HEK293 (cell line): ENCODE measurements around the gene KIAA0232.
"Not testable (repeated sequence)": the region's sequence is repeated elsewhere in the genome, so short reads cannot be mapped to it uniquely, and the experiment has no call there.

Experiments used
- CTCF ChIA-PET: fragments of 350-600 bp; formaldehyde crosslinking; extraction: SDS; loops from one replicate; lab custom pipeline; 2021; ENCODE audit warnings: antibody characterized with exemption; lab: Yijun Ruan, JAX
- POLR2A ChIA-PET: fragments of 300-600 bp; formaldehyde crosslinking; extraction: SDS; loops from one replicate; lab custom pipeline; 2020; ENCODE audit warnings: antibody characterized with exemption, inconsistent platforms; lab: Yijun Ruan, JAX
- H3K27ac ChIP-seq: fragments of 200-500 bp; sonication (Bioruptor generic); 2 replicates; pipeline ENCODE4 v1.5.1; 2014; ENCODE audit warnings: low read depth, low read length, control low read depth, inconsistent platforms; ENCODE audit errors: extremely low read depth
- H3K36me3 ChIP-seq, 2 experiments: fragments of 200-500 bp in 1 of 2; sonication (Bioruptor generic) in 1 of 2; 1 replicate in 1 of 2; 2 replicates in 1 of 2; pipeline ENCODE4 v1.5.1; 2014 to 2017; ENCODE audit warnings: inconsistent platforms in 2 of 2, low read length in 2 of 2; ENCODE audit not compliant: control insufficient read depth in 2 of 2, insufficient read depth in 1 of 2
- H3K4me1 ChIP-seq: fragments of 200-500 bp; sonication (Bioruptor generic); 2 replicates; pipeline ENCODE4 v1.5.1; 2014; ENCODE audit warnings: mild to moderate bottlenecking, low read length, inconsistent platforms; ENCODE audit not compliant: control insufficient read depth, insufficient read depth
- H3K4me3 ChIP-seq: 2 replicates; pipeline ENCODE4 v1.5.1; 2011; ENCODE audit warnings: low read depth, mild to moderate bottlenecking, control low read depth, low read length, moderate library complexity
- H3K9me3 ChIP-seq: fragments of 200-500 bp; sonication (Bioruptor generic); 2 replicates; pipeline ENCODE4 v1.5.1; 2014; ENCODE audit warnings: low read depth, low read length, inconsistent platforms; ENCODE audit not compliant: control insufficient read depth, insufficient read depth
- BCL11A ChIP-seq: fragments of 450-650 bp; formaldehyde crosslinking; IDR thresholded peaks from 2 replicates; pipeline ENCODE4 v1.5.1; 2016; ENCODE audit warnings: low read depth, missing biosample characterization, missing genetic modification characterization
- GFI1B ChIP-seq: fragments of 450-650 bp; formaldehyde crosslinking; IDR thresholded peaks from 2 replicates; pipeline ENCODE4 v1.5.1; 2016; ENCODE audit warnings: missing biosample characterization, missing genetic modification characterization
- SALL2 ChIP-seq: fragments of 450-650 bp; formaldehyde crosslinking; IDR thresholded peaks from 2 replicates; pipeline ENCODE4 v1.5.0; 2017; ENCODE audit warnings: missing biosample characterization, mild to moderate bottlenecking, missing genetic modification characterization, borderline replicate concordance
- SETDB1 ChIP-seq: IDR thresholded peaks from one replicate; pipeline ENCODE4 v1.6.1; 2017; ENCODE audit warnings: mild to moderate bottlenecking, low read length, moderate library complexity, mixed read lengths; ENCODE audit not compliant: insufficient read length
- ZBTB7A ChIP-seq: fragments of 450-650 bp; formaldehyde crosslinking; IDR thresholded peaks from 2 replicates; pipeline ENCODE4 v1.5.1; 2016; ENCODE audit warnings: low read depth, missing biosample characterization, missing genetic modification characterization
- ZIC2 ChIP-seq: fragments of 450-650 bp; formaldehyde crosslinking; IDR thresholded peaks from 2 replicates; pipeline ENCODE4 v1.5.1; 2016; ENCODE audit warnings: missing biosample characterization, missing genetic modification characterization
- ZNF112 ChIP-seq: fragments of 450-650 bp; formaldehyde crosslinking; IDR thresholded peaks from 2 replicates; pipeline ENCODE4 v1.5.0; 2017; ENCODE audit warnings: missing biosample characterization, missing genetic modification characterization
- ZNF157 ChIP-seq: fragments of 450-650 bp; formaldehyde crosslinking; IDR thresholded peaks from 2 replicates; pipeline ENCODE4 v1.5.1; 2016; ENCODE audit warnings: missing biosample characterization, missing genetic modification characterization
- ZNF221 ChIP-seq: fragments of 450-650 bp; formaldehyde crosslinking; IDR thresholded peaks from 2 replicates; pipeline ENCODE4 v1.5.1; 2017; ENCODE audit warnings: missing biosample characterization, missing genetic modification characterization, borderline replicate concordance
- ZNF366 ChIP-seq: fragments of 450-650 bp; formaldehyde crosslinking; conservative IDR thresholded peaks from 2 replicates; pipeline ENCODE4 v1.5.1; 2016; ENCODE audit warnings: missing biosample characterization, missing genetic modification characterization
- ZNF48 ChIP-seq: fragments of 450-650 bp; formaldehyde crosslinking; IDR thresholded peaks from 2 replicates; pipeline ENCODE4 v1.5.1; 2016; ENCODE audit warnings: missing biosample characterization, missing genetic modification characterization
- ZNF514 ChIP-seq: fragments of 450-650 bp; formaldehyde crosslinking; IDR thresholded peaks from 2 replicates; pipeline ENCODE4 v1.5.1; 2016; ENCODE audit warnings: missing biosample characterization, missing genetic modification characterization
- ZNF529 ChIP-seq: fragments of 450-650 bp; formaldehyde crosslinking; IDR thresholded peaks from 2 replicates; pipeline ENCODE4 v1.5.1; 2017; ENCODE audit warnings: missing genetic modification characterization, missing biosample characterization; ENCODE audit not compliant: insufficient replicate concordance
- ZNF530 ChIP-seq: fragments of 450-650 bp; formaldehyde crosslinking; IDR thresholded peaks from 2 replicates; pipeline ENCODE4 v1.5.1; 2016; ENCODE audit warnings: low read depth, missing biosample characterization, missing genetic modification characterization
- ZNF610 ChIP-seq: fragments of 450-650 bp; formaldehyde crosslinking; IDR thresholded peaks from 2 replicates; pipeline ENCODE4 v1.5.1; 2016; ENCODE audit warnings: missing biosample characterization, missing genetic modification characterization, borderline replicate concordance
- ZNF660 ChIP-seq: fragments of 450-650 bp; IDR thresholded peaks from 2 replicates; pipeline ENCODE4 v1.5.1; 2018; ENCODE audit warnings: missing biosample characterization, mild to moderate bottlenecking, missing genetic modification characterization
- ZNF776 ChIP-seq: fragments of 450-650 bp; formaldehyde crosslinking; IDR thresholded peaks from 2 replicates; pipeline ENCODE4 v1.5.0; 2017; ENCODE audit warnings: missing biosample characterization, missing genetic modification characterization, borderline replicate concordance
- ZNF785 ChIP-seq: fragments of 450-650 bp; formaldehyde crosslinking; IDR thresholded peaks from 2 replicates; pipeline ENCODE4 v1.5.1; 2016; ENCODE audit warnings: missing biosample characterization, missing genetic modification characterization
- TF ChIP-seq, protein P1 (sequence below): fragments of 450-650 bp; formaldehyde crosslinking; IDR thresholded peaks from 2 replicates; pipeline ENCODE4 v1.5.1; 2016; ENCODE audit warnings: missing biosample characterization, missing genetic modification characterization

Gene KIAA0232

DNA sequence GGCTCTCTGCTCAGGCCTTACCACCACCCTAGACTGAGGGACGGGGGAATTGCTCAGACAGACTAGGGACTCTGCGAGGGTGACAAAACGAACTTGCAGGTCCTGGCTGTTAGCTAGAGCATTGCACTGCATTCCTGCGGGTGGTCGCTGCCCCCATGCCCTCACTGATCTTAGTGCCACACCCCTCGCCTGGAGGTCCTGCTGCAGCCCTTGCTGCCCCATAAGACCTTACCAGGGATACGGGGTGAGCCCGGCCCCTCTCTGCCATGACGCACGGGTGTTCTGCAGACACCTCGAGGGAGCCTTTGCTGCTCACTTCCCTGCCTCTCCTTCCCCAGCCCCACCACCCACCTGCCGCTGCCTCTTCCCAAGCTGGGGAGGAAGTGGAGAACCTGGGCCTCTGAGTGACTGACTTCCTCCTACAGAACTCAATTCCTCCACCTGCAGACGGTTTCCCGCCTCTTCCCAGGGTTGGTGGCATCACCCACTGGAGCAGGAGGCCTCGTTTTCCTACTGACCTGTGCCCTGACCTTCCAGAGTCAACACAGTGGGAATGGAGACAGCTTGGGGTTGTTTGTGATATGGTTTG, 107.3 kb downstream of the KIAA0232 start:
- Histone ChIP-seq H3K9me3 (no peaks in the 10 kb centered on the region), H3K27ac (no peak overlapping the region), H3K4me3 (no peak overlapping the region), H3K4me1 (no peaks in the 10 kb centered on the region), H3K36me3 (no peaks in the 10 kb centered on the region)
- TF ChIP-seq ZIC2 (no peak), BCL11A (no peak), ZBTB7A (tag by site-specific recombination) (no peak), ZNF610 (tag by site-specific recombination) (no peak), ZNF514 (tag by site-specific recombination) (no peak), ZNF785 (tag by site-specific recombination) (no peak), ZNF157 (tag by site-specific recombination) (no peak), ZNF529 (tag by site-specific recombination) (no peak), ZNF221 (no peak), ZNF112 (tag by site-specific recombination) (no peak), GFI1B (tag by site-specific recombination) (no peak), ZNF48 (tag by site-specific recombination) (no peak), SALL2 (tag by site-specific recombination) (no peak), ZNF530 (no peak), ZNF366 (tag by site-specific recombination) (no peak)
- ChIA-PET CTCF (no interaction called here), POLR2A (no interaction called here)

DNA sequence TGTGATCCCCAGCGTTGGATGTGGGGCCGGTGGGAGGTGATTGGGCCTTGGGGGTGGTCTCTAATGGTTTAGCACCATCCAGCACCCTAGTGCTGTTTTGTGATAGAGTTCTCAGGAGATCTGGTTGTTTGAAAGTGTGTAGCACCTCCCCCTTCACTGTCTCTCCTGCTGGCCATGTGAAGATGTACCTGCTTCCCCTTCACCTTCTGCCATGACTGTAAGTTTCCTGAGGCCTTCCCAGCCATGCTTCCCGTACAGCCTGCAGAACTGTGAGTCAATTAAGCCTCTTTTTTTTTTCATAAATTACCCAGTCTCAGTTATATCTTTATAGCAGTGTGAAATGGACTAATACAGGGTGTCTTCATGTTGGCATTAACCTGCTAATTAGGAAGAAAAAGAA, 107.8 kb downstream of the KIAA0232 start:
- CTCF ChIA-PET: no interaction called here
- POLR2A ChIA-PET: no interaction called here
- no peaks in the 10 kb centered on the region for H3K36me3 ChIP-seq
- TF ChIP-seq ZNF660 (tag by site-specific recombination): no peak
- TF ChIP-seq, protein P1, sequence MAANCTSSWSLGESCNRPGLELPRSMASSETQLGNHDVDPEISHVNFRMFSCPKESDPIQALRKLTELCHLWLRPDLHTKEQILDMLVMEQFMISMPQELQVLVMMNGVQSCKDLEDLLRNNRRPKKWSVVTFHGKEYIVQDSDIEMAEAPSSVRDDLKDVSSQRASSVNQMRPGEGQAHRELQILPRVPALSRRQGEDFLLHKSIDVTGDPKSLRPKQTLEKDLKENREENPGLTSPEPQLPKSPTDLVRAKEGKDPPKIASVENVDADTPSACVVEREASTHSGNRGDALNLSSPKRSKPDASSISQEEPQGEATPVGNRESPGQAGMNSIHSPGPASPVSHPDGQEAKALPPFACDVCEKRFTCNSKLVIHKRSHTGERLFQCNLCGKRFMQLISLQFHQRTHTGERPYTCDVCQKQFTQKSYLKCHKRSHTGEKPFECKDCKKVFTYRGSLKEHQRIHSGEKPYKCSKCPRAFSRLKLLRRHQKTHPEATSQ (tag by site-specific recombination): peak; percentile 84; the same call in 1 of the 2 replicates
- TF ChIP-seq SETDB1: peak; percentile 1
- TF ChIP-seq, all 188 proteins: peak for 2
- H3K4me1 ChIP-seq: no peaks in the 10 kb centered on the region
- no peaks in the 10 kb centered on the region for H3K9me3 ChIP-seq
- H3K4me3 ChIP-seq: no peak overlapping the region
- H3K27ac ChIP-seq: no peak overlapping the region

DNA sequence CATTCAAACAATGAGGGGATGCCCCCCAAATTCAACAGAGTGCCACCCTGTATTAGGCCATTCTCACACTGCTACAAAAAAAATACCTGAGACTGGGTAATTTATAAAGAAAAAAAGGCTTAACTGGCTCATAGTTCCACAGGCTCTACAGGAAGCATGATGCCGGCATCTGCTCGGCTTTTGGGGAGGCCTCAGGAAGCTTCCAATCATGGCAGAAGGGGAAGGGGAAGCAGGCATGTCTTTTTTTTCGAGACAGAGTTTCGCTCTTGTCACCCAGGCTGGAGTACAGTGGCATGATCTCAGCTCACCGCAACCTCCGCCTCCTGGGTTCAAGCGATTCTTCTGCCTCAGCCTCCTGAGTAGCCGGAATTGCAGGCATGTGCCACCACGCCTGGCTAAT, 108.4 kb downstream of the KIAA0232 start:
- H3K36me3 ChIP-seq, H3K9me3 ChIP-seq, H3K4me3 ChIP-seq, CTCF ChIA-PET, H3K27ac ChIP-seq, POLR2A ChIA-PET, H3K4me1 ChIP-seq: not testable (repeated sequence)
- TF ChIP-seq ZNF776 (tag by site-specific recombination): 0 out of 2 replicates have a peak, but pooled peaks have one; percentile 36
